Coronary artery (tissue), 2 donors: ENCODE results near the gene RMDN3.
A peak's percentile ranks its signal among the peaks of the same experiment; 100 is the strongest.

Experiments
- DNase-seq: peaks from one replicate; pipeline ENCODE4 v3.0.0-alpha.2; 2017; ENCODE audit warnings: low spot score
- H3K27ac ChIP-seq, 2 donors: fragments of 200-600 bp; sonication (generic); one replicate each; pipeline ENCODE4 v1.5.1; 2016 to 2019
- H3K4me3 ChIP-seq: fragments of 200-600 bp; sonication (generic); 2 replicates; pipeline ENCODE4 v1.5.1; 2016; ENCODE audit warnings: mild to moderate bottlenecking, moderate library complexity
- CTCF ChIP-seq: fragments of 200-600 bp; sonication (generic); IDR thresholded peaks from one replicate; pipeline ENCODE4 v1.5.1; 2019; ENCODE audit warnings: antibody characterized with exemption

The RMDN3 gene

DNA sequence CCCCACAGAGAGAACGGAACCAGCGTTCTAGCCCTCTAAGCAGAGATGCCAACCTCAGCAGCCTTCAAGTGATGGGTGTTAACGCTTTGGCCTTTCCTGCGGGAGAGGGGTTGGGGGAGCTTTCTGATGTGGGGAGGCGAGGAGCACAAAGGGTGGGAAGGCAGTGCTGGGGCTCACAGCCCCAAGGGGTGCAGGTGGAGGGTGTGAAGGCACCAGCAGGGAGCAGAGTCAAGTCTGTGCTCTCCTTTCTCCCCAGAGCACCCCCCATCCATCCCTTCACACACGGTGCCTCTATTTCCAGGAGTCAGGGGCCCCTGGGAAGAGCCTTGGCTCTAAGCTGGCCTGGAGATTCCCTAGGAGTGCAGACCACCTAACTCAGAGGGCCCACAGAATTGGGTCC is 18.8 kb upstream of the RMDN3 start:
- no peak for DNase-seq

DNA sequence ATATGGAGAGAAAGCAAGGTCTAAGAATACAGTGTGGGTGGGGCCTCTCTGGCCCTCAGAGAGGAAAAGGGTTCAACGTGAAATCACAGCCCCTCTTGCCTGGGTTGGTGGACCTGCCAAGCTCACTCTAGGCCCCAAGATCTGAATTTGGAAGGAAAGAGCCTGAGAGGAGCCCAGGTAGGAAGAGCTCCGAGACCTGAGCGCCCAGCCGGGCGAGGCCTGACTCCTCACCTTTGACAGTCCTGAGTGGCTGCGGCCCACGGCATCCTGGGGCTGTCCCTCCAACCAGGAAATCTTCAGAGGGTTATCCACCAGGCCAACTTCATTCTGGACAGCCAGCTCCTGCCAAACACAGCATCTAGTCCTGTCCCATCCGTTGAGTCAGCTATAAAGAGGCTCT is 18.4 kb upstream of the RMDN3 start:
- no peak overlapping the region for H3K27ac ChIP-seq
- H3K4me3 ChIP-seq = no peak overlapping the region
- no peak for TF ChIP-seq CTCF
- DNase-seq = no peak

More for the DNA sequence above, 18.8 kb upstream of the RMDN3 start:
- no peak overlapping the region for H3K4me3 ChIP-seq
- H3K27ac ChIP-seq = no peak overlapping the region
- TF ChIP-seq CTCF = no peak

- no peak for DNase-seq
- H3K4me3 ChIP-seq = no peak overlapping the region
- no peak overlapping the region for H3K27ac ChIP-seq
- no peak for TF ChIP-seq CTCF
These were observed 17.0 kb upstream of the RMDN3 start for GRCh38 chr15:40772014-40772413.

DNA sequence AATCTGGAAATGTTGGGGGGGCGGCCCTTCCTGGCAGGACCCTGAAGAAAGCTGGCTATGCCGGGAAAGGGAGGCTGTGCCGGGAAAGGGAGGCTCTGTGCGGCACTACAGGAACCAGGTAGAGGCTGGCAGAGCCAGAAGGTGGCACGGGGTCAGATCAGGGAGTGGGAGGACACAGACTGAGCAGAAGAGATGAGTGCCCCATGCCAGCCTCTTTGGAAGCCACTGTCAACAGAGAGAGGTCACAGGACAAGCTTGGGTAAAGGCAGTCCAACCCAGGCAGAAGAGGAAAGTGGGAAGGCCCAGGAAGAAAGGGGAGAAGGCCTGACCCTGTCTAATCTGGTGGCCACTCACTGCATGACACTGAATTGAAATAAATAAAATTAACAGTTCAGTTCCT is 16.2 kb upstream of the RMDN3 start:
- Histone ChIP-seq H3K27ac (no peak overlapping the region), H3K4me3 (no peak overlapping the region)
- TF ChIP-seq CTCF = no peak
- DNase-seq = no peak

- DNase-seq = no peak
- no peak for TF ChIP-seq CTCF
- H3K27ac ChIP-seq = peak overlapping the region in 1 of 2 donors; percentile 51
- H3K4me3 ChIP-seq = no peak overlapping the region
These were observed 15.2 kb upstream of the RMDN3 start for GRCh38 chr15:40770147-40770721.

DNA sequence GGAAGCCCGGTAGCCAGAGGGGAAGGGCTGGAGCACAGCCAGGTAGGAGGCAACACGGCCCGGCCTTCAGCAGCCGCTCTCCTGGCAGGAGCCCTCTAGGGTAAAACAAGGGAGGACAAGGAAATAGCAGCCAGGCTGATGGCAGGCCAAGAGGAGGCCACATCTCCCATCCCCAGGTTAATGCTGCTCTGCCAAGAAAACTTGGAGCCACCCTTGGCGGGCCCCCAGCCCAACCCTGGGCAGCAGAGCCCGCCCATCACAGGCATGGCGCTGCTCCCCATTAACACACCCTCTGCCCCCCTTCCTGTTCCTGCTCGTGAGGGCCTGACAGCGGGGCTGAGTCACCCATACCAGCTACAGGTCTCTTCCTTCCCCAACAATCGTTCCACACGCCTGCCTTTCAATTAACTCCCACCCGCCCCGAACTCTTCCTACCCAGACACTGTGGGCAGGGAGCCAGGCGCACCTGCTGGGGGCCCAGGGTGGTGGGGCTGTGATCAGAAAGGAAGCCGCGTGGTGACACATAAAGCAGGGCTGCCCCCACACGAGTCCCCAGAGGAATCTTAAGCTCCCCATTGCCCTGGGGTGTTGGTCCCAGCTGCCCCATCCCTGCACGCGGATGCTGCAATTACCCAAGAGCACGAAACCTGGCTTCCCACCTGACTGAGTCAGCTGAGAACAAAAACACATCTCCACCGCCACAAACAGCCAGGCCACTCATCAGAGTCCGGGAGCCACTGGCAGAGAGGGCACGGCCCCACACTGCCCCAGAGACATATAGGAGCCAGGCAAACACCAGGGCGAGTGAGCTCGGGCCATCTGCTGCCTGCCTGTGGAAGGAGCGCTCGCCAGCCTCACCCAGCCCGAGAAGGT is 14.5 kb upstream of the RMDN3 start, which contains the start of gene C15orf62:
Gene C15orf62, plus strand, starts transcription at position 707 of the 873 bp plus-strand sequence. CDS start 516 bp downstream, outside the sequence.
- Histone ChIP-seq H3K4me3 (no peak within 1 kb of the TSS), H3K27ac (peak within 1 kb of the TSS in 1 of 2 donors; percentile 51)
- TF ChIP-seq CTCF = no peak
- no peak for DNase-seq
